ENCODE data around the gene PHC2.

The PHC2 gene, protein sequence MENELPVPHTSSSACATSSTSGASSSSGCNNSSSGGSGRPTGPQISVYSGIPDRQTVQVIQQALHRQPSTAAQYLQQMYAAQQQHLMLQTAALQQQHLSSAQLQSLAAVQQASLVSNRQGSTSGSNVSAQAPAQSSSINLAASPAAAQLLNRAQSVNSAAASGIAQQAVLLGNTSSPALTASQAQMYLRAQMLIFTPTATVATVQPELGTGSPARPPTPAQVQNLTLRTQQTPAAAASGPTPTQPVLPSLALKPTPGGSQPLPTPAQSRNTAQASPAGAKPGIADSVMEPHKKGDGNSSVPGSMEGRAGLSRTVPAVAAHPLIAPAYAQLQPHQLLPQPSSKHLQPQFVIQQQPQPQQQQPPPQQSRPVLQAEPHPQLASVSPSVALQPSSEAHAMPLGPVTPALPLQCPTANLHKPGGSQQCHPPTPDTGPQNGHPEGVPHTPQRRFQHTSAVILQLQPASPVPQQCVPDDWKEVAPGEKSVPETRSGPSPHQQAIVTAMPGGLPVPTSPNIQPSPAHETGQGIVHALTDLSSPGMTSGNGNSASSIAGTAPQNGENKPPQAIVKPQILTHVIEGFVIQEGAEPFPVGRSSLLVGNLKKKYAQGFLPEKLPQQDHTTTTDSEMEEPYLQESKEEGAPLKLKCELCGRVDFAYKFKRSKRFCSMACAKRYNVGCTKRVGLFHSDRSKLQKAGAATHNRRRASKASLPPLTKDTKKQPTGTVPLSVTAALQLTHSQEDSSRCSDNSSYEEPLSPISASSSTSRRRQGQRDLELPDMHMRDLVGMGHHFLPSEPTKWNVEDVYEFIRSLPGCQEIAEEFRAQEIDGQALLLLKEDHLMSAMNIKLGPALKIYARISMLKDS

DNA sequence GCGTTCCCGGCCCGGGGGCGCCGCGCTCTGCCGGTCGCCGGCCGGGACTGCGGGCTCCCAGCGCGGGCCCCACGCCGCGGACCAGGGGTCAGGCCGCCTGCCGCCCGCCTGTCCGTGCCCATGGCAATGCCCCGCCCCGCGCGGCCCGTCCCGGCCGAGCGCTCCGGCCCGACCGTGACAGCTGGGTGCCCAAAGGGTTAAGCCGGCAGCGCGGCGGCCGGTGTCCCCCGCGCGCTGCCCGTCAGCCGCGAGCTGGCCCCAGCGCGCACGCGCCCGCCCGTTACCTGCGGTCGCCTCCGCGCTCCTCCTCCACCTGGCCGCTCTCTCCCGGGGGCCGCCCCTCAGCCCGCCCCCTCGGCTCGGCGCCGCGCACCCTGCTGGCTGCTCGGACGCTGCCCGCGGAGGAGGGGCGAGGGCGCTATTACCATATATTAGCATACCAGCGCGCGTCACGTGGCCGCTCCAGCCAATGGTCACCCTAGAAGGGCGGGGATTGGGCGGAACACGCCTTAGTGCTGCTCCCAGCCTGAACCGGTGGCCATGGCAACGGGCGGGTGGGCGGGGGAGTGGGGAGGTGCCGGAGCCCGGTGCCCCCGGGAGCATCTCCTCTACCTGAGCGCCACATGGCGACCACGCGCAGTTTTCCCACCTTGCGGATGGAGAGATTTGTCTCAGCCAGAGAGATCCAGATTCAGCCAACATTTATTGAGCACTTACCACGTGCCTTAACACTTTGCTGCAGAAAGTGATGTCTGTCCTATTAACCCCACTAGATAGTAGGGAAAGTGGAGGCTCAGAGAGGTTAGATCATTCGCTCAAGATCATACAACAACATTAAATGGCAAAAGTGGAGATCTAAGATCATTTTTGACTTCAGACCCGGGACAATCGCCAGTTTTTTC is at the start of gene PHC2:
Gene PHC2 (minus strand): TSS at position 404 of the 902 bp plus-strand sequence. CDS start 55,556 bp downstream, outside the sequence.
- H3K27ac Mint-ChIP-seq: peak within 1 kb of the TSS; percentile 48
- no peaks in the 10 kb centered on the region for H3K9me3 Mint-ChIP-seq

GRCh38 chr1:33477451-33477850 is 46.6 kb upstream of the PHC2 start:
- Mint-ChIP-seq H3K4me1 (peaks cover 12% of the 10 kb centered on the region), H3K36me3 (peaks cover 2% of the 10 kb centered on the region), H3K27ac (no peak overlapping the region), H3K9me3 (no peaks in the 10 kb centered on the region), H3K27me3 (no peaks in the 10 kb centered on the region), H3K4me3 (no peak overlapping the region)

More for the DNA sequence above, at the start of gene PHC2:
- Mint-ChIP-seq H3K36me3 (no peaks in the 10 kb centered on the region), H3K27me3 (peaks cover 6% of the 10 kb centered on the region), H3K4me1 (peaks cover 4% of the 10 kb centered on the region), H3K4me3 (peak within 1 kb of the TSS; percentile 72)

GRCh38 chr1:33473900-33474299 is 43.0 kb upstream of the PHC2 start:
- Mint-ChIP-seq H3K9me3 (no peaks in the 10 kb centered on the region), H3K36me3 (no peaks in the 10 kb centered on the region), H3K27ac (no peak overlapping the region), H3K4me3 (peak overlapping the region; percentile 92), H3K4me1 (peaks cover 28% of the 10 kb centered on the region), H3K27me3 (no peaks in the 10 kb centered on the region)

DNA sequence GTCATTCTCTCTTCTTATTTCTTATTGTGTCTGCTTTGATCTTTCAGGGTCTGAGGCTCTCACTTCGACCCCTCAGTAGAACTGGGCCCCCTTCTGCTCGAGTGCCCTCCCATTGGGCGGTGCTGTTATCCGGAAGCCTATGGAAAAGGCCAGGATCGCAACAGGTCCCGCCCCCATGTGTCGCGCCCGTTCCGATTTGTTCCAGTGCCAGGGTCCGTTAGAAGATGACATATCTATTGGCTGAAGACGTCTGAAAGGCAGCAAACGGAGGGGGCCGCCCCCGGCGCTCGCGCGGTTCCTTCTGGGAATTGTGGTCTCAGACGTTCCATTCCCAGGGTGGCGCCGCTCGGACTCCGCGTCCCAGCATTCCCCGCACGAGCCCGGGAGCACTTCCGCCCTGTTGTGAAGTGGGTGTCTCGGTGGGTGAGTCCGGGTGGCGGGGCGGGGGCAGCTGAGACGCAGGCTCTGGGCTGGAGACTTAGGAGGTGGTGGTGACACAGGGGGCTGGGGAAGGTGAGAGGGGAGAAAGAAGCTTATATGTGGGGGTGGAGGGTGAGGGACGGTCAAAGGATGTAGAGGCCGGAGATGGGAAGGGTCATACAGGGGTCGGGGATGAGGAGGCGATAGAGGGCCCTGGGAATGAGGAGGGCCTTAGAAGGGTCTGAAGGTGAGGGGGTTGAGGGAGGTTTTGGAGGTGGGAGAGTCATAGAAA is 41.5 kb upstream of the PHC2 start, which contains the start of gene ZSCAN20:
Gene ZSCAN20 (plus strand): TSS at position 377 of the 712 bp plus-strand sequence. CDS start 6,644 bp downstream, outside the sequence.
- no peaks in the 10 kb centered on the region for H3K36me3 Mint-ChIP-seq
- no peaks in the 10 kb centered on the region for H3K9me3 Mint-ChIP-seq
- peak within 1 kb of the TSS; percentile 92 for H3K4me3 Mint-ChIP-seq
- H3K27me3 Mint-ChIP-seq: no peaks in the 10 kb centered on the region
- peaks cover 28% of the 10 kb centered on the region for H3K4me1 Mint-ChIP-seq
- H3K27ac Mint-ChIP-seq: peak within 1 kb of the TSS; percentile 89

DNA sequence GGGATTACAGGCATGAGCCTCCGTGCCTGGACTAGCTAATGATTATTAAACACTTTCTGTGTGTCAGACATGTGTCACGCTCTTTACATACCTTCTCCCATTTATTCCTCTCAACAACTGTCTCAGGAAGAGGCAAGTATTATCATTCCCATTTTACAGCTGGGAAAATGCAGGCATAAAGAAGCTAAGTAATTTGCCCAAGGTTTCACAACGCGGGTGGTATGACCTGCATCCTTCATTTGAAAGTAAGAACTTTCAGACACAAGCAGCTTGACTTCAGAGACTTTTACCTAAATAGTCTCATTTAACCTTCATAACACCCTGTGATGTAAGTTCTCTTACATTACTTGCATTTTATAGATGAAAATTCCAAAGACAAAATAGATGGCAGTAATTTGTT is 40.5 kb upstream of the PHC2 start:
- no peaks in the 10 kb centered on the region for H3K36me3 Mint-ChIP-seq
- no peaks in the 10 kb centered on the region for H3K27me3 Mint-ChIP-seq
- peak overlapping the region; percentile 92 for H3K4me3 Mint-ChIP-seq
- no peaks in the 10 kb centered on the region for H3K9me3 Mint-ChIP-seq
- peaks cover 28% of the 10 kb centered on the region for H3K4me1 Mint-ChIP-seq
- no peak overlapping the region for H3K27ac Mint-ChIP-seq

DNA sequence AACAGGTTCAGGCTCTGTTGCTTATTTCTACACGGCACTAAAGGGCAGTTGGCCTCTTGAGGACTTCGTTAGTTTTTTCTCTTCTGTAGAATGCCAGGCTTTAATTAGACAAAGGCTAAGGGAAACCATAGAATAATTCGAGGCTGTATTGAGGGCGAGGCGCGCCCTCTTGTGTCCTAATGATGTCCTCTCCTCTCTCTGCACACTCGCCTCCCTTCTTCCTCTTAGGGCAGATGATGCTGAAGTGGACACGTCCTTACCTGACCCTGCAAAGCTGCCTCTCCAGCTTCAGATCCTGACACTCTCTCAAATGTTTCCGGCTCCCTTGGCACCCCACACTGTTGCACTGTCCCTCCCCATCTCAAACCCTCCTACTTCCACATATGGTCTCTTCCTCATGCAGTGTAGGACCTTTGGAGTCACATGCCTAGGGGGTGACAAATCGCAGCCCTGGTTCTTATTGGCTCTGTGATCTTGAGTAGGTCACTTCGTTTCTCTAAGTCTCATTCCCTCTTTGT is 39.7 kb upstream of the PHC2 start:
- H3K27me3 Mint-ChIP-seq: no peaks in the 10 kb centered on the region
- H3K9me3 Mint-ChIP-seq: no peaks in the 10 kb centered on the region
- no peaks in the 10 kb centered on the region for H3K36me3 Mint-ChIP-seq
- H3K4me3 Mint-ChIP-seq: peak overlapping the region; percentile 27
- H3K27ac Mint-ChIP-seq: peak overlapping the region; percentile 56
- peaks cover 28% of the 10 kb centered on the region for H3K4me1 Mint-ChIP-seq

- no peak overlapping the region for H3K27ac Mint-ChIP-seq
- peaks cover 28% of the 10 kb centered on the region for H3K4me1 Mint-ChIP-seq
- H3K9me3 Mint-ChIP-seq: no peaks in the 10 kb centered on the region
- no peaks in the 10 kb centered on the region for H3K36me3 Mint-ChIP-seq
- no peak overlapping the region for H3K4me3 Mint-ChIP-seq
- H3K27me3 Mint-ChIP-seq: no peaks in the 10 kb centered on the region
These were observed 38.8 kb upstream of the PHC2 start for GRCh38 chr1:33469691-33470090.

DNA sequence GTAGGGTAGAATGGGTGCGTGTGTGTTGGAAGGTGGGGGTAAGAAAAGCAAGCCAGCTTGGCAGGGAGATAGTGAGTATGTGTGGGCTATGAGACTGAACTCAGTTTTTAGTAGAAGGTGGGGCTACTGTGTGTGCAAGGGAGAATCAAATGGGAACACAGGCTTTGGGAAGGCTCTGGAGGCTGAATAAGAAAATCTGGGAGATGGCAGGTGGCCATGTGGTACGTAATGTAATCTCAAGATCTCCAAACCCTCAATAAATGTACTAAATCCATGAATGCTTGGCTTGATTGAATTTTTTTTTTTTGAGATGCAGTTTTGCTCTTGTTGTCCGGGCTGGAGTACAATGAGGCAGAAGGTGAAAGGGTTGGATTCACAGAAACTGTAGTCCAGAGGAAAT is 38.1 kb upstream of the PHC2 start:
- H3K36me3 Mint-ChIP-seq: no peaks in the 10 kb centered on the region
- H3K9me3 Mint-ChIP-seq: no peaks in the 10 kb centered on the region
- H3K4me3 Mint-ChIP-seq: no peak overlapping the region
- no peak overlapping the region for H3K27ac Mint-ChIP-seq
- no peaks in the 10 kb centered on the region for H3K27me3 Mint-ChIP-seq
- H3K4me1 Mint-ChIP-seq: peaks cover 28% of the 10 kb centered on the region

DNA sequence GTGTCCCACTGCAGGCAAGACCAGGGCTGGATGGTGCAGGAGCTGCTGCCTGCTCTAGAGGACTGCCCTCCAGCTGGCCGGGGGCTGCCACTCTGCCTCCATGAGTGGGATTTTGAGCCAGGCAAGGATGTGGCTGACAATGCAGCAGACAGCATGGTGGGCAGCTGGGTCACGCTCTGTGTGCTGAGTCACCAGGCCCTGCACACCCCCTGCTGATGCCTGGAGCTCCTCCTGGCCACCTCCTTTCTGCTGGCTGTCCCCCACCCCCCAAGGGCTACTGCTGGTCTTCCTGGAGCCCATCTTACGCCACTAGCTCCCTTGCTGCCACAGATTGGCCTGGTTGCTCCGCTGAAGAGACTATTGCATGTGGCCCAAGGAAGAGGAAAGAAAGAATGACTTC is 37.6 kb upstream of the PHC2 start:
- Mint-ChIP-seq H3K4me1 (peaks cover 25% of the 10 kb centered on the region), H3K27ac (no peak overlapping the region), H3K9me3 (no peaks in the 10 kb centered on the region), H3K4me3 (no peak overlapping the region), H3K27me3 (no peaks in the 10 kb centered on the region), H3K36me3 (no peaks in the 10 kb centered on the region)

DNA sequence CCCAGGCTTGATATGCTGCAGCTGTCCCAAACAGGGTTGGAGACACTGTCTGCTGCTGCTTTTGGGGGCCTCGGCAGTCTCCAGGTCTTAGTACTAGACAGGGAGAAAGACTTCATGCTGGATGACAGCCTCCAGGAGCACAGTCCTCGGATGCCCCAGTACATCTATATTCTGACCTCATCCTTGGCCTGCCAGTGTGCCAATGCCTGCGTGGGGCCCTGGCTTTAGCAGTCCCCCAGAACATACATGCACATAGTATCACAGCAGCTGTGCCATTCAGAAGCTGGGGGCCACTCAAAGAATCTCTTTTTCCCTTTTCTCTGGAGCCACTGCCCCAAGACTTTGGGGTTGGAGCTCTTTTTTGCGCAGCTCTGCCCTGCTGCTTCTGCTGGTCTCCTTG is 37.1 kb upstream of the PHC2 start:
- Mint-ChIP-seq H3K36me3 (no peaks in the 10 kb centered on the region), H3K4me1 (peaks cover 20% of the 10 kb centered on the region), H3K27me3 (no peaks in the 10 kb centered on the region), H3K27ac (no peak overlapping the region), H3K4me3 (no peak overlapping the region), H3K9me3 (no peaks in the 10 kb centered on the region)

GRCh38 chr1:33466159-33466558 is 35.3 kb upstream of the PHC2 start:
- Mint-ChIP-seq H3K27me3 (no peaks in the 10 kb centered on the region), H3K9me3 (no peaks in the 10 kb centered on the region), H3K36me3 (no peaks in the 10 kb centered on the region), H3K4me3 (no peak overlapping the region), H3K4me1 (peaks cover 6% of the 10 kb centered on the region), H3K27ac (no peak overlapping the region)

GRCh38 chr1:33465316-33465715 is 34.4 kb upstream of the PHC2 start:
- Mint-ChIP-seq H3K4me1 (no peaks in the 10 kb centered on the region), H3K27ac (no peak overlapping the region), H3K9me3 (no peaks in the 10 kb centered on the region), H3K27me3 (no peaks in the 10 kb centered on the region), H3K4me3 (no peak overlapping the region), H3K36me3 (no peaks in the 10 kb centered on the region)

- Mint-ChIP-seq H3K27me3 (no peaks in the 10 kb centered on the region), H3K9me3 (no peaks in the 10 kb centered on the region), H3K27ac (no peak overlapping the region), H3K36me3 (no peaks in the 10 kb centered on the region), H3K4me1 (no peaks in the 10 kb centered on the region), H3K4me3 (no peak overlapping the region)
These were observed 33.7 kb upstream of the PHC2 start for GRCh38 chr1:33464552-33464951.

DNA sequence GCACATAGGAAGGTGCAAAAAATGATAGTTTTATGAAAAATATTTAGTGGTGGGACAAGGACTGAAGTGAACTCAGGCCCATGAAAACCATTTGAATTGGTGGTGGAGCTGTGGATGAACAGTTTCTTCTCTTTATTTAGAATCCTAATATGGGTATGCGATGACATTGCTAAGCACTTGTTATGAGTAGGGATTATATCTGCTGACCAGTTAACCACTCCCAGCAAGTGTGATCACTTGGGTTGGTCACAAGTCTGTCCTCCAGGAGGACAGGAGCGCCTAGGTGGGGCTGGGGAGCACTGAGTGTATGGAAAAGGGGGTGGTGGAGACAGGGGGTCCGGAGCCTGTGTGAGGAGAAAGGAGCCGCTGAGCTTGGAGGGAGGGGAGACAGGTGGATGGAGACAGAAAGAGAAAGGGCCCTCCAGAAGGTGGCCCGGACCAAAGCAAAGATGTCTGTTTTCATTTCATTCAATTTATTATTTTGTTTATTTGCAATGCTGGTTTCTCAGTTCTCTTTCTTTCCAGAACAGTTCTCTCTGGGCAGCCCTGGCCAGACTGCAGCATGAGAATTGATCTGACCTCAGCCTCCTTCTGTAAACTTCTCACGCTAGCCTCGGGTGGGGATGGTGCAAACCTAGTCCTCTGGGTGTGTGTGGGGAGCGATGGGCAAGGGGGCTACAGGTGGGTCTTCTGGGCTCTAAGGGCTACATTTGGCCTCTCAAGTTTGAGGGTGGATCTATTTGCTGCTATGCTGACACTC is 31.7 kb upstream of the PHC2 start:
- no peak overlapping the region for H3K27ac Mint-ChIP-seq
- H3K9me3 Mint-ChIP-seq: no peaks in the 10 kb centered on the region
- H3K4me3 Mint-ChIP-seq: no peak overlapping the region
- no peaks in the 10 kb centered on the region for H3K36me3 Mint-ChIP-seq
- no peaks in the 10 kb centered on the region for H3K4me1 Mint-ChIP-seq
- H3K27me3 Mint-ChIP-seq: no peaks in the 10 kb centered on the region

Data from activated naive CD4-positive, alpha-beta T cell treated with anti-CD3 and anti-CD28 coated beads, Interleukin-2, amount 50 U/mL, for 24 hours (primary cell).